ENCODE measurements around the gene LPP. TPM values are rescaled to one million over a fixed set of nuclear protein-coding genes. Genes with fewer than 3 reads are reported as not detected.
A peak's percentile ranks its signal among the peaks of the same experiment; 100 is the strongest.

Gene LPP
- total and polyA plus RNA-seq, 2 donors (not counting 1 experiment from before 2014, with no cell fraction given), result 7.6 to 81.7 TPM

DNA sequence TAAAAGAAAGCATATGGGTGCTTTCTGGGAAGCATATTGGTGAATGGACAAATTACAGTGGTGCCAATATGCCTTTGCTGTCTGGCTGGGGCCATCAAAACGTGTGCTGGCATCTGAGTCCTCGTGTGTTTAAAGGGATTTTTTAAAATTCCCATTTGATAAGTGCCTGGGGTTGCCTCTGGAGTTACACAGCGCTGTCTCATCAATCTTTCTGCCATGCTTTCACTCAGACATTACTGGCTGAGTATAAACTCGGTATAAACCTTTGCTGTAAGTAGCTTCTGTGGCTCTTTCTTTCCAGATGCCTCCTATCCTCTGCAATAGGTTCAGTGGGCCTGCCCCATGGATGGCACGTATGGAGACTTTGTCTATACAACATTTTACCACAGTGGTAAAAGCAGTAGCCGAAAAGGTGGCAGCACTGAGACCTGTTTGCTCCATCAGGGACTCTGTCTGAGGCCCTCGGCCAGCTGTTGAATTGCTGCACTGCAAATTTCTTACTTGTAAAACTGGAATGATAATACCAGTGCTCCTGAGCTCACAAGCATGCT lies 195.5 kb downstream of the LPP start:
- H3K27ac Mint-ChIP-seq, result no peak overlapping the region
- H3K79me2 ChIP-seq (ENCODE audit: control insufficient read depth, insufficient read depth, low read length), result no peaks in the 10 kb centered on the region
- ATAC-seq (ENCODE audit: low read depth) (no peak), DNase-seq (no peak)
- no peak overlapping the region for H3K4me2 ChIP-seq (replicated peaks; ENCODE audit: low read depth, low read length, poor library complexity, severe bottlenecking)
- POLR2A ChIA-PET, result no interaction called here
- peaks cover 28 to 33% of the 10 kb centered on the region in 2 donors for H3K4me1 ChIP-seq (ENCODE audit: control insufficient read depth in 2 of 2, insufficient read depth in 2 of 2, low read length in 2 of 2)
- intact Hi-C loops (cut with micrococcal nuclease), result no loop called here
- H3K4me3 Mint-ChIP-seq, result no peak overlapping the region
- H3K9me3 ChIP-seq (ENCODE audit: control extremely low read depth in 1 of 3, control insufficient read depth in 2 of 3, insufficient read depth in 1 of 3, low read length in 2 of 3), result no peaks in the 10 kb centered on the region
- no peak overlapping the region for H3K4me3 ChIP-seq (ENCODE audit: control extremely low read depth in 1 of 5, extremely low read depth in 1 of 5, insufficient read depth in 1 of 5, low read depth in 2 of 5, low read length in 4 of 5)
- H3K27me3 ChIP-seq (replicated peaks in 1 of 4; ENCODE audit: control extremely low read depth in 1 of 4, control insufficient read depth in 3 of 4, insufficient read depth in 4 of 4, low read length in 3 of 4), result no peaks in the 10 kb centered on the region
- H2AFZ ChIP-seq (ENCODE audit: insufficient read depth, low read depth, low read length, poor library complexity, severe bottlenecking), result no peak overlapping the region
- H3K27ac ChIP-seq (ENCODE audit: low read length in 2 of 2), result no peak overlapping the region
- no peaks in the 10 kb centered on the region for H3K9me3 Mint-ChIP-seq (ENCODE audit: insufficient read depth)
- H3K9ac ChIP-seq (ENCODE audit: low read length), result no peak overlapping the region
- H4K20me1 ChIP-seq (ENCODE audit: control insufficient read depth, insufficient read depth, low read length, poor library complexity, severe bottlenecking), result no peaks in the 10 kb centered on the region
- H3K4me1 Mint-ChIP-seq, result peaks cover 58% of the 10 kb centered on the region
- 98% methylated on average over 7 of the region's 7 CpGs for WGBS (ENCODE audit: insufficient coverage)
- H3K27me3 Mint-ChIP-seq, result no peaks in the 10 kb centered on the region
- CTCF ChIA-PET, result interaction anchor here (0.8 to 2.1 kb wide), 3 partner anchors 8 to 609 kb away, joined by 3 to 7 read pairs (median 4); no protein-coding TSS in a partner anchor
- TF ChIP-seq, protein P1, sequence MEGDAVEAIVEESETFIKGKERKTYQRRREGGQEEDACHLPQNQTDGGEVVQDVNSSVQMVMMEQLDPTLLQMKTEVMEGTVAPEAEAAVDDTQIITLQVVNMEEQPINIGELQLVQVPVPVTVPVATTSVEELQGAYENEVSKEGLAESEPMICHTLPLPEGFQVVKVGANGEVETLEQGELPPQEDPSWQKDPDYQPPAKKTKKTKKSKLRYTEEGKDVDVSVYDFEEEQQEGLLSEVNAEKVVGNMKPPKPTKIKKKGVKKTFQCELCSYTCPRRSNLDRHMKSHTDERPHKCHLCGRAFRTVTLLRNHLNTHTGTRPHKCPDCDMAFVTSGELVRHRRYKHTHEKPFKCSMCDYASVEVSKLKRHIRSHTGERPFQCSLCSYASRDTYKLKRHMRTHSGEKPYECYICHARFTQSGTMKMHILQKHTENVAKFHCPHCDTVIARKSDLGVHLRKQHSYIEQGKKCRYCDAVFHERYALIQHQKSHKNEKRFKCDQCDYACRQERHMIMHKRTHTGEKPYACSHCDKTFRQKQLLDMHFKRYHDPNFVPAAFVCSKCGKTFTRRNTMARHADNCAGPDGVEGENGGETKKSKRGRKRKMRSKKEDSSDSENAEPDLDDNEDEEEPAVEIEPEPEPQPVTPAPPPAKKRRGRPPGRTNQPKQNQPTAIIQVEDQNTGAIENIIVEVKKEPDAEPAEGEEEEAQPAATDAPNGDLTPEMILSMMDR (IDR thresholded peaks at IDR 0.05), result no peak
- no peak for TF ChIP-seq EZH2 (IDR thresholded peaks at IDR 0.05; ENCODE audit: borderline replicate concordance, insufficient read depth, low read depth, low read length, poor library complexity, severe bottlenecking)
- no peaks in the 10 kb centered on the region for H3K36me3 ChIP-seq (replicated peaks in 1 of 2; ENCODE audit: control extremely low read depth in 1 of 2, control insufficient read depth in 1 of 2, extremely low read depth in 1 of 2, insufficient read depth in 2 of 2, low read length in 1 of 2)

DNA sequence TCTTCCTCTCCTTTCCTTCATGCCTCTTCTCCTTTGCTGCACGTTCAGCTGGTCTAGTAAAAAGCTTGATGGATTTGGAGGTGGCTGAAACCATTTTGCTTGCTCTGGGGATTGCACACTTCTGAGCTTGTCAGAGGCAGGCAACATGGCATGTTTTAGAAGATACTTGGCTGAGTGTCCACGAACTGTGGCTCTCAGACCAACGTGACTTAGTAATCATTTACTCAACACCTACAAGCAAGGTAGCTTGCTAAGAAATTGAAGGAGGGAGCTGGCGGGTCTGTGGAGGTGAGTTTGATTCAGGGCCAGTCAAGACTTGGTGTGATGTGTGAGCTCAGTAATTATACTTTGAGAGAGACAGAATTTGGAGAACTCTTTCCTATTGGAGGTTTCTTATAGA lies 196.0 kb downstream of the LPP start:
- POLR2A ChIA-PET, result no interaction called here
- ATAC-seq (ENCODE audit: low read depth), result no peak

More for the DNA sequence above, 196.0 kb downstream of the LPP start:
- Histone ChIP-seq H3K4me1 (ENCODE audit: control insufficient read depth in 2 of 2, insufficient read depth in 2 of 2, low read length in 2 of 2) (peaks cover 28 to 30% of the 10 kb centered on the region in 2 donors), H3K79me2 (ENCODE audit: control insufficient read depth, insufficient read depth, low read length) (no peaks in the 10 kb centered on the region), H3K9me3 (ENCODE audit: control extremely low read depth in 1 of 3, control insufficient read depth in 2 of 3, insufficient read depth in 1 of 3, low read length in 2 of 3) (no peaks in the 10 kb centered on the region), H3K9ac (ENCODE audit: low read length) (no peak overlapping the region), H3K4me3 (ENCODE audit: control extremely low read depth in 1 of 5, extremely low read depth in 1 of 5, insufficient read depth in 1 of 5, low read depth in 2 of 5, low read length in 4 of 5) (no peak overlapping the region), H3K27me3 (replicated peaks in 1 of 4; ENCODE audit: control extremely low read depth in 1 of 4, control insufficient read depth in 3 of 4, insufficient read depth in 4 of 4, low read length in 3 of 4) (no peaks in the 10 kb centered on the region), H3K27ac (ENCODE audit: low read length in 2 of 2) (no peak overlapping the region), H3K4me2 (replicated peaks; ENCODE audit: low read depth, low read length, poor library complexity, severe bottlenecking) (no peak overlapping the region), H4K20me1 (ENCODE audit: control insufficient read depth, insufficient read depth, low read length, poor library complexity, severe bottlenecking) (no peaks in the 10 kb centered on the region), H3K36me3 (replicated peaks in 1 of 2; ENCODE audit: control extremely low read depth in 1 of 2, control insufficient read depth in 1 of 2, extremely low read depth in 1 of 2, insufficient read depth in 2 of 2, low read length in 1 of 2) (no peaks in the 10 kb centered on the region), H2AFZ (ENCODE audit: insufficient read depth, low read depth, low read length, poor library complexity, severe bottlenecking) (no peak overlapping the region)
- intact Hi-C loops (cut with micrococcal nuclease), result no loop called here
- TF ChIP-seq EZH2 (IDR thresholded peaks at IDR 0.05; ENCODE audit: borderline replicate concordance, insufficient read depth, low read depth, low read length, poor library complexity, severe bottlenecking), result no peak
- TF ChIP-seq, protein P1 (IDR thresholded peaks at IDR 0.05), result no peak
- no peaks in the 10 kb centered on the region for H3K9me3 Mint-ChIP-seq (ENCODE audit: insufficient read depth)
- no peaks in the 10 kb centered on the region for H3K27me3 Mint-ChIP-seq
- CTCF ChIA-PET, result interaction anchor here (0.5 to 2.1 kb wide), 4 partner anchors 9 to 610 kb away, joined by 3 to 7 read pairs (median 4); no protein-coding TSS in a partner anchor
- H3K4me1 Mint-ChIP-seq, result peaks cover 57% of the 10 kb centered on the region
- H3K27ac Mint-ChIP-seq, result peak overlapping the region; percentile 10
- DNase-seq, result no peak
- H3K4me3 Mint-ChIP-seq, result no peak overlapping the region
- WGBS (ENCODE audit: insufficient coverage), result 100% methylated on average over 1 of the region's 4 CpGs
